RWPE2 (cell line): Measurements from ENCODE around the gene ANKRD6.

ENCODE experiments used
- ATAC-seq: fragments of 200-7000 bp; cut with Tn5 transposase; 3 replicates; pipeline ENCODE4 v1.9.1; 2021; ENCODE audit warnings: low read depth
- DNase-seq: peaks from one replicate; pipeline ENCODE4 v3.0.0-alpha.2; 2020; ENCODE audit warnings: low spot score
- H3K27ac ChIP-seq: fragments of 450-650 bp; 2 replicates; pipeline ENCODE4 v1.5.1; 2017; ENCODE audit warnings: mild to moderate bottlenecking; ENCODE audit not compliant: poor library complexity, severe bottlenecking
- H3K27me3 ChIP-seq: fragments of 250-450 bp; sonication (Bioruptor Pico); 2 replicates; pipeline ENCODE4 v1.5.1; 2021; ENCODE audit warnings: mild to moderate bottlenecking, moderate library complexity; ENCODE audit not compliant: insufficient read depth, poor library complexity, severe bottlenecking
- H3K36me3 ChIP-seq: fragments of 250-450 bp; sonication (Bioruptor Pico); 2 replicates; pipeline ENCODE4 v1.5.1; 2020; ENCODE audit warnings: low read depth, mild to moderate bottlenecking, moderate library complexity
- H3K4me1 ChIP-seq: fragments of 250-450 bp; sonication (Bioruptor Pico); 2 replicates; pipeline ENCODE4 v1.5.1; 2021; ENCODE audit warnings: mild to moderate bottlenecking, moderate library complexity; ENCODE audit not compliant: insufficient read depth, poor library complexity, severe bottlenecking
- H3K4me3 ChIP-seq: fragments of 250-450 bp; sonication (Bioruptor Pico); 2 replicates; pipeline ENCODE4 v1.5.1; 2021; ENCODE audit warnings: mild to moderate bottlenecking, moderate library complexity; ENCODE audit not compliant: severe bottlenecking
- H3K9me3 ChIP-seq: fragments of 250-450 bp; sonication (Bioruptor Pico); 2 replicates; pipeline ENCODE4 v1.5.1; 2021; ENCODE audit warnings: mild to moderate bottlenecking, moderate library complexity; ENCODE audit not compliant: severe bottlenecking
- TF ChIP-seq, protein P1 (sequence below): fragments of 450-650 bp; IDR thresholded peaks from one replicate; pipeline ENCODE4 v1.5.1; 2017; ENCODE audit warnings: mild to moderate bottlenecking, moderate library complexity; ENCODE audit not compliant: poor library complexity, severe bottlenecking

ANKRD6 gene

DNA sequence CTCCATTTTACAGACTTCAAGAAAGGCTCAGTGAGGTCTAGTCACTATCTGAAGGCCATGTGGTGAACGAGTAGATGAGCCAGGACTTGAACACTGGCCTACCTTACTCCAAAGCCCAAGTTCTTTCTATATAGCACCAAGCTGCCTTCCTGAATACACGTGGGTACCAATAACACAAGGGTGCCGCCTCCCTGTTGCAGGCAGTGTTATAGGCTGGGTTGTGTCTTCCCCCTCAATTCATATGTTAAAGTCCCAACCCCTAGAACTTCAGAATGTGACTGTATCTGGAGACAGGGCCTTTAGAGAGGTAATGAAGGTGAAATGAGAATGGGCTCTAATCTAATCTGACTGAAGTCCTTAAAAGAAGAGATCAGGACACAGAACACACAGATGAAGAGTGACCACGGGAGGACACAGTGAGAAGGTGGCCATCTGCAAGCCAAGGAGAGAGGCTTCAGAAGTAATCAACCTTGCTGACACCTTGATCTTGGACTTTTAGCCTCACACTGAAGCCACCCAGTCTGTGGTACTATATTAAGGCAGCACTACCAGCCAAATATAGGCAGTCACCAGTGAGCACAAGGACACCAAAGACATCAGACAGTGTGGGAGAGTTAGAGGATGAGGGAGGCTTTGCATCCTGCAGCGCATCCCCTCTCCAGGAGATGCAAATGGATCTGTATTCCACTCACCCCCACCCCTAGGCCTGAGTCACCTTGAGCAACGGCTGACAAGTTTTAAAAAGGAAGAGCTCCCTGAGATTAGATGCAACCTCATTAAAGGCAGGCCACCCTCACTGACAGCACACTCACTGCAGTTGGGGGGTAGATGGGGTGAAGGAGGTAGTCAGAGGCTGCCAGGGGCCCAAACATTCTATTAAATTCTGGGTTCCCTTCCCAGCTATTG is 246.5 kb downstream of the ANKRD6 start:
- Histone ChIP-seq H3K27ac (no peak overlapping the region), H3K36me3 (peaks cover 93% of the 10 kb centered on the region), H3K27me3 (no peaks in the 10 kb centered on the region), H3K4me3 (no peak overlapping the region), H3K9me3 (no peaks in the 10 kb centered on the region), H3K4me1 (no peaks in the 10 kb centered on the region)
- DNase-seq (no peak), ATAC-seq (no peak)
- TF ChIP-seq, protein P1, sequence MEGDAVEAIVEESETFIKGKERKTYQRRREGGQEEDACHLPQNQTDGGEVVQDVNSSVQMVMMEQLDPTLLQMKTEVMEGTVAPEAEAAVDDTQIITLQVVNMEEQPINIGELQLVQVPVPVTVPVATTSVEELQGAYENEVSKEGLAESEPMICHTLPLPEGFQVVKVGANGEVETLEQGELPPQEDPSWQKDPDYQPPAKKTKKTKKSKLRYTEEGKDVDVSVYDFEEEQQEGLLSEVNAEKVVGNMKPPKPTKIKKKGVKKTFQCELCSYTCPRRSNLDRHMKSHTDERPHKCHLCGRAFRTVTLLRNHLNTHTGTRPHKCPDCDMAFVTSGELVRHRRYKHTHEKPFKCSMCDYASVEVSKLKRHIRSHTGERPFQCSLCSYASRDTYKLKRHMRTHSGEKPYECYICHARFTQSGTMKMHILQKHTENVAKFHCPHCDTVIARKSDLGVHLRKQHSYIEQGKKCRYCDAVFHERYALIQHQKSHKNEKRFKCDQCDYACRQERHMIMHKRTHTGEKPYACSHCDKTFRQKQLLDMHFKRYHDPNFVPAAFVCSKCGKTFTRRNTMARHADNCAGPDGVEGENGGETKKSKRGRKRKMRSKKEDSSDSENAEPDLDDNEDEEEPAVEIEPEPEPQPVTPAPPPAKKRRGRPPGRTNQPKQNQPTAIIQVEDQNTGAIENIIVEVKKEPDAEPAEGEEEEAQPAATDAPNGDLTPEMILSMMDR = no peak

DNA sequence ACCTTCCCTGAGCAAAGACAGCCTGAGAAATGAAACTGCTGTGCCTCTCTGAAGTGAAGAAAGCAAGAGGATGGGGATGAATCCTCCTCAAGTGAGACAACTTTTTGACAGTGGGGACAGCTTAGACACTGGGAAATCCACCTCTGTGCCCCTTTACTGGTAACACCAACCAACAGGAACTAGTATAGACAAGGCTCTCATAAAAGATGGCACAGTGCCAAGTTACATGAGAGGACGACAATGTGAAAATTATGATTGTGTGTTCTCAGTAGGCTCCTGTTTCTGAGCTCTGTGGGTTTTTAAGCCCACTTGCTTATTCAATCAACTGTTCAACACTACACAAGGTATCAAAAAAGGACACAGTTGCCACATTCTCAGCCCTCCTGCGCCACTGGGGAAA is 247.2 kb downstream of the ANKRD6 start:
- H3K36me3 ChIP-seq = peaks cover 94% of the 10 kb centered on the region
- no peak for ATAC-seq
- H3K27me3 ChIP-seq = no peaks in the 10 kb centered on the region
- H3K4me1 ChIP-seq = no peaks in the 10 kb centered on the region
- H3K9me3 ChIP-seq = no peaks in the 10 kb centered on the region
- H3K27ac ChIP-seq = no peak overlapping the region
- no peak overlapping the region for H3K4me3 ChIP-seq
- no peak for DNase-seq
- TF ChIP-seq, protein P1 = no peak

- H3K4me1 ChIP-seq = no peaks in the 10 kb centered on the region
- TF ChIP-seq, protein P1 = no peak
- ATAC-seq (no peak), DNase-seq (no peak)
- no peak overlapping the region for H3K27ac ChIP-seq
- H3K36me3 ChIP-seq = peaks cover 94% of the 10 kb centered on the region
- H3K27me3 ChIP-seq = no peaks in the 10 kb centered on the region
- H3K4me3 ChIP-seq = no peak overlapping the region
- H3K9me3 ChIP-seq = no peaks in the 10 kb centered on the region
These were observed 247.6 kb downstream of the ANKRD6 start for GRCh38 chr6:89680551-89680950.

DNA sequence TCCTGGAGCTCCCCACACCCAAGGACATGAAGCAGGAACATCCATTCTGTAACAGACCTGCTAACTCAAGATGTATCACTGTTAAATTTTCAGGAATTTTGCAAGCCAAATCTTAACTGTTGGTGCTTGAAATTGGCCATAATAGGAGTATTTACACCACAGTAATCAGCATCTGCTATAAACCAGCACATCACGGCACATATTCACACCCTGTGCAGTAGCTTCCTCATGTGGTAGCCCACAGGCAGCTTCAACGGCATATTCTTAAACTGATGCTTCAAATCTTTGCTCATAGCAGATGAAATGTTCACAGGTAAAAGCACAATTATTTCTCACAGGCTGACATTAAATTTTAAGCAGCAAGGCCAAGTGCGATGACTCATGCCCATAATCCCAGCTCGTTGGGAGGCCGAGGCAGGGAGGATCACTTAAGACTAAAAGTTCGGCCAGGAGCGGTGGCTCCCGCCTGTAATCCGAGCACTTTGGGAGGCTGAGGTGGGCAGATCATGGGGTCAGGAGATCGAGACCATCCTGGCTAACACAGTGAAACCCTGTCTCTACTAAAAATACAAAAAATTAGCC is 249.1 kb downstream of the ANKRD6 start:
- H3K36me3 ChIP-seq = peaks cover 93% of the 10 kb centered on the region
- H3K27ac ChIP-seq = no peak overlapping the region
- no peaks in the 10 kb centered on the region for H3K4me1 ChIP-seq
- TF ChIP-seq, protein P1 = no peak
- no peaks in the 10 kb centered on the region for H3K27me3 ChIP-seq
- no peaks in the 10 kb centered on the region for H3K9me3 ChIP-seq
- DNase-seq = no peak
- H3K4me3 ChIP-seq = no peak overlapping the region
- no peak for ATAC-seq

- no peak for DNase-seq
- ATAC-seq = no peak
- TF ChIP-seq, protein P1 = no peak
These were observed 250.0 kb downstream of the ANKRD6 start for GRCh38 chr6:89682991-89683390.

More at GRCh38 chr6:89682991-89683390, 250.0 kb downstream of the ANKRD6 start:
- Histone ChIP-seq H3K36me3 (peaks cover 93% of the 10 kb centered on the region), H3K27me3 (no peaks in the 10 kb centered on the region), H3K9me3 (no peaks in the 10 kb centered on the region), H3K27ac (no peak overlapping the region), H3K4me3 (no peak overlapping the region), H3K4me1 (no peaks in the 10 kb centered on the region)
